Bronchial smooth muscle cell (primary cell): ENCODE results near the gene ELOVL2. TPM values are rescaled to one million over a fixed set of nuclear protein-coding genes. Genes with fewer than 3 reads are reported as not detected.

ENCODE experiments used
- total RNA-seq: library from RNA; depleted of rRNA; stranded (reverse); fragments of >200 nt; gene quantifications from 2 replicates; pipeline ENCODE4 v1.2.1, GENCODE V29; 2014

ELOVL2 gene
- total RNA-seq = not detected in 2 replicates

GRCh38 chr6:11043961-11044711 lies at the start of gene ELOVL2:
TSS of gene ELOVL2 (minus strand) at chr6:11044305. CDS start at chr6:11044230, 75 bp downstream.

Other genes with a start within 250 kb of the ELOVL2 start
- not detected in 2 replicates for gene MAK, start 205.8 kb downstream of the ELOVL2 start, total RNA-seq
- gene GCM2, start 162.3 kb downstream of the ELOVL2 start, total RNA-seq = not detected in 2 replicates
- gene SYCP2L, start 157.3 kb downstream of the ELOVL2 start, total RNA-seq = under 0.01 TPM in 1 of 2 replicates, not detected in the other
- gene SMIM13, start 49.5 kb upstream of the ELOVL2 start, total RNA-seq = 3.2 and 3.5 TPM in 2 replicates
- not detected in 2 replicates for gene ERVFRD-1, start 67.4 kb upstream of the ELOVL2 start, total RNA-seq
- gene NEDD9, start 188.4 kb upstream of the ELOVL2 start, total RNA-seq = 0.16 and 0.17 TPM in 2 replicates